Measurements from ENCODE around the gene TBX5. TPM values are rescaled to one million over a fixed set of nuclear protein-coding genes. Genes with fewer than 3 reads are reported as not detected.

TBX5 gene
- total and polyA plus RNA-seq, 2 of the 4 experiments (the other 2 are of a cell fraction) = 13.3 to 14.7 TPM

DNA sequence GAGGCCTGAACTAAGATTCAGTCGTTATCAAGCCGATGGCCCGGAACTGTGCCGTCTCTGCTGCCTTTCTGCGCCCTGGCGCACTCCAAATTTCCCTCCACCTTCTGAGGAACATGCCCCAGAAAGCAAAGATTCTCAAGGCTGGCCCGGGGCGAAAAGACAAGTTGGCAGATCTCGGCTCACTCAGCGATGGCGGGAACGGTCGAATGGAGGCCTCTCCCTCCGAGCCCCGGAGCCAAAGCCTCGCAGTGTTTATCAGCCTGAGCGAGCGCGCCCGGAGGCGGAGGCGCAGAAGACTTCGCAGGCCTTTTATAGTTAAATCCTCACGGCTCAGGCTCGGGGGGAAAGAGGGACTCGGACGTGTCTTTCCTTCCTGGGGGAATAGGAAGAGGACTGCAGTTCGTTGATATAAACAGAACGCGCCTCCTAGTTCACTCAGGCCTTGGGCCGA, 5.6 kb downstream of the TBX5 start:
- no peak for TF ChIP-seq RCOR1 (IDR thresholded peaks at IDR 0.05; ENCODE audit: insufficient replicate concordance, low read length)
- no peak for TF ChIP-seq CEBPB (IDR thresholded peaks at IDR 0.05; ENCODE audit: low read depth, low read length)
- no peak for TF ChIP-seq FOS (IDR thresholded peaks at IDR 0.05; ENCODE audit: low read depth, low read length)
- no peak for TF ChIP-seq RFX5 (IDR thresholded peaks at IDR 0.05; ENCODE audit: low read depth, low read length)
- TF ChIP-seq, protein P1, sequence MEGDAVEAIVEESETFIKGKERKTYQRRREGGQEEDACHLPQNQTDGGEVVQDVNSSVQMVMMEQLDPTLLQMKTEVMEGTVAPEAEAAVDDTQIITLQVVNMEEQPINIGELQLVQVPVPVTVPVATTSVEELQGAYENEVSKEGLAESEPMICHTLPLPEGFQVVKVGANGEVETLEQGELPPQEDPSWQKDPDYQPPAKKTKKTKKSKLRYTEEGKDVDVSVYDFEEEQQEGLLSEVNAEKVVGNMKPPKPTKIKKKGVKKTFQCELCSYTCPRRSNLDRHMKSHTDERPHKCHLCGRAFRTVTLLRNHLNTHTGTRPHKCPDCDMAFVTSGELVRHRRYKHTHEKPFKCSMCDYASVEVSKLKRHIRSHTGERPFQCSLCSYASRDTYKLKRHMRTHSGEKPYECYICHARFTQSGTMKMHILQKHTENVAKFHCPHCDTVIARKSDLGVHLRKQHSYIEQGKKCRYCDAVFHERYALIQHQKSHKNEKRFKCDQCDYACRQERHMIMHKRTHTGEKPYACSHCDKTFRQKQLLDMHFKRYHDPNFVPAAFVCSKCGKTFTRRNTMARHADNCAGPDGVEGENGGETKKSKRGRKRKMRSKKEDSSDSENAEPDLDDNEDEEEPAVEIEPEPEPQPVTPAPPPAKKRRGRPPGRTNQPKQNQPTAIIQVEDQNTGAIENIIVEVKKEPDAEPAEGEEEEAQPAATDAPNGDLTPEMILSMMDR (conservative IDR thresholded peaks at IDR 0.05; ENCODE audit: low read depth, low read length) = no peak
- TF ChIP-seq MAZ (IDR thresholded peaks at IDR 0.05; ENCODE audit: borderline replicate concordance, low read depth, low read length) = no peak
- TF ChIP-seq, protein P2, sequence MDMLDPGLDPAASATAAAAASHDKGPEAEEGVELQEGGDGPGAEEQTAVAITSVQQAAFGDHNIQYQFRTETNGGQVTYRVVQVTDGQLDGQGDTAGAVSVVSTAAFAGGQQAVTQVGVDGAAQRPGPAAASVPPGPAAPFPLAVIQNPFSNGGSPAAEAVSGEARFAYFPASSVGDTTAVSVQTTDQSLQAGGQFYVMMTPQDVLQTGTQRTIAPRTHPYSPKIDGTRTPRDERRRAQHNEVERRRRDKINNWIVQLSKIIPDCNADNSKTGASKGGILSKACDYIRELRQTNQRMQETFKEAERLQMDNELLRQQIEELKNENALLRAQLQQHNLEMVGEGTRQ (IDR thresholded peaks at IDR 0.05; ENCODE audit: low read depth, low read length) = no peak
- no peak for TF ChIP-seq SMC3 (IDR thresholded peaks at IDR 0.05; ENCODE audit: low read depth, low read length)

More for the DNA sequence above, 5.6 kb downstream of the TBX5 start:
- peaks cover under 1% of the 10 kb centered on the region for H4K20me1 ChIP-seq (ENCODE audit: insufficient read depth, low read length)
- ChIA-PET POLR2A (ENCODE audit: unreplicated experiment) (no interaction called here), CTCF (interaction anchor here (0.5 to 0.9 kb wide), 2 partner anchors 57 to 108 kb away, joined by 3 read pairs; no protein-coding TSS in a partner anchor)
- peak overlapping the region; percentile 95 for H3K4ac ChIP-seq (ENCODE audit: low read depth, low read length)
- peak overlapping the region; percentile 88 to 91 for H4K8ac ChIP-seq (ENCODE audit: low read depth in 2 of 2, low read length in 2 of 2)
- H3K14ac ChIP-seq (replicated peaks; ENCODE audit: low read depth, low read length) = peak overlapping the region; percentile 71
- H3K4me2 ChIP-seq (ENCODE audit: low read depth, low read length) = peak overlapping the region; percentile 70
- 0% methylated on average over 12 of the region's 31 CpGs; no CpG with 5 or more reads in 1 of the 2 experiments for WGBS, 2 experiments (ENCODE audit: extremely low coverage in 2 of 2, insufficient read length in 1 of 2)
- peak overlapping the region; percentile 94 for H2BK120ac ChIP-seq (ENCODE audit: low read depth, low read length)
- no peaks in the 10 kb centered on the region for H3K9me3 ChIP-seq (ENCODE audit: control insufficient read depth, insufficient read depth, low read length)
- peaks cover 41% of the 10 kb centered on the region for H3K4me1 ChIP-seq (ENCODE audit: control insufficient read depth, insufficient read depth, low read length)
- ATAC-seq (ENCODE audit: low read depth) = peak; percentile 0; the same call in 1 of the 2 replicates
- intact Hi-C loops (cut with micrococcal nuclease) = loop anchor here (5.0 kb wide), 3 partner anchors 233 to 418 kb away; no protein-coding TSS in a partner anchor
- peak overlapping the region; percentile 87 for H3K23ac ChIP-seq (ENCODE audit: low read depth, low read length)
- peak overlapping the region; percentile 84 for H3K18ac ChIP-seq (ENCODE audit: low read depth, low read length)
- peak overlapping the region; percentile 92 for H4K5ac ChIP-seq (ENCODE audit: low read depth, low read length)
- in situ Hi-C loops (cut with MboI; ENCODE audit: low sequenced_read_pairs) = loop anchor here (5.0 to 25.0 kb wide), 4 partner anchors 77 to 1213 kb away; partner anchors contain the start of genes DDX54 and RITA1
- H3K79me1 ChIP-seq (ENCODE audit: low read depth in 1 of 2, low read length in 2 of 2) = peaks cover 3 to 39% of the 10 kb centered on the region in 2 experiments
- BruUV-seq (replicated peaks) = no TSS peak
- H2BK5ac ChIP-seq (ENCODE audit: low read depth, low read length, poor library complexity, severe bottlenecking) = peak overlapping the region; percentile 95
- H3K36me3 ChIP-seq (ENCODE audit: control insufficient read depth, insufficient read depth, low read length) = peaks cover 49% of the 10 kb centered on the region; the same call in 1 of the 2 replicates
- DNase-seq = peak; percentile 57
- H2AK9ac ChIP-seq (replicated peaks; ENCODE audit: low read depth, low read length, poor library complexity) = peak overlapping the region; percentile 95
- H2BK20ac ChIP-seq (ENCODE audit: low read depth, low read length) = peak overlapping the region; percentile 46; the same call in 1 of the 2 replicates
- H3K9ac ChIP-seq (ENCODE audit: low read depth, low read length) = peak overlapping the region; percentile 97
- H2AFZ ChIP-seq (replicated peaks; ENCODE audit: low read length, poor library complexity) = peak overlapping the region; percentile 75
- H3K27ac ChIP-seq (ENCODE audit: insufficient read depth, low read length) = peak overlapping the region; percentile 99
- peak overlapping the region; percentile 88 for H2AK5ac ChIP-seq (ENCODE audit: low read depth, low read length)
- H3K56ac ChIP-seq (ENCODE audit: extremely low read depth, insufficient read depth, low read length) = peak overlapping the region; percentile 84
- dilution Hi-C loops (cut with HindIII; ENCODE audit: low sequenced_read_pairs, unreplicated experiment) = no loop called here
- H3K27me3 ChIP-seq (ENCODE audit: control insufficient read depth, insufficient read depth, low read length) = no peaks in the 10 kb centered on the region
- peak overlapping the region; percentile 90; the same call in 1 of the 3 replicates for H2BK15ac ChIP-seq (ENCODE audit: low read depth, low read length)
- peak overlapping the region; percentile 17 for H3K4me3 ChIP-seq (ENCODE audit: insufficient read depth, low read depth, low read length)
- H4K91ac ChIP-seq (ENCODE audit: insufficient read depth, low read depth, low read length) = peak overlapping the region; percentile 89
- peaks cover 5% of the 10 kb centered on the region for H3K9me1 ChIP-seq (ENCODE audit: insufficient read depth, low read length)
